GM12892 (cell line): Measurements from ENCODE around the gene FBXO15.

Experiments
- POLR2A ChIP-seq: IDR thresholded peaks from 2 replicates; pipeline ENCODE4 v1.6.1; 2011; ENCODE audit warnings: low read depth, low read length, control low read depth
- POLR2AphosphoS5 ChIP-seq: IDR thresholded peaks from 2 replicates; pipeline ENCODE4 v1.6.1; 2011; ENCODE audit warnings: low read depth, low read length, control low read depth
- TAF1 ChIP-seq: IDR thresholded peaks from 2 replicates; pipeline ENCODE4 v1.6.1; 2011; ENCODE audit warnings: low read depth, mild to moderate bottlenecking, control low read depth, low read length, borderline replicate concordance

DNA sequence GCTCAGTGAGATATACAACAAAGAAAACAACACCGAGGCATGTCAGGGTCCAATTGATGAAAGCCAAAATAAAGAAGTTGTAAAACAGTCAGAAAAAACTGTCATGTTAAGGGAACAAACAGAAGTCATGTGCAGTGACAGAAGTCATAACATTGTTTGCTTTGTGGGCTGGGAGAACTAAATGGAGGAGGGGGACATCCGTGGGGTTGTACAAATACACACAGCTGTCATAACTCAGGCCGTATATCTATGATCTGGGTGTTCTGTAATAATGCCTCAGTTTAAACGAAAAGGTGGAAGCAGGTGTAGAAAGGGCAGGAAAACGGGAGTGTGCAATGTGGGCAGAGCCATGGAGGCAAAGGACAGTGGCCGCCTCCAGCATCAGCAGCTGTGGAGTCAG, 28.0 kb upstream of the FBXO15 start:
- TF ChIP-seq POLR2AphosphoS5: no peak
- TF ChIP-seq POLR2A: no peak
- no peak for TF ChIP-seq TAF1
